HG03442 (cell line): ENCODE data around the gene LGALS9B.
"Not testable (repeated sequence)": the region's sequence is repeated elsewhere in the genome, so short reads cannot be mapped to it uniquely, and the experiment has no call there.

Source experiments
- ATAC-seq: cut with Tn5 transposase; IDR thresholded peaks from one replicate; pipeline ENCODE4 v1.9.1; 2021; ENCODE audit warnings: mild to moderate bottlenecking, moderate library complexity; ENCODE audit not compliant: unreplicated experiment

The LGALS9B gene

DNA sequence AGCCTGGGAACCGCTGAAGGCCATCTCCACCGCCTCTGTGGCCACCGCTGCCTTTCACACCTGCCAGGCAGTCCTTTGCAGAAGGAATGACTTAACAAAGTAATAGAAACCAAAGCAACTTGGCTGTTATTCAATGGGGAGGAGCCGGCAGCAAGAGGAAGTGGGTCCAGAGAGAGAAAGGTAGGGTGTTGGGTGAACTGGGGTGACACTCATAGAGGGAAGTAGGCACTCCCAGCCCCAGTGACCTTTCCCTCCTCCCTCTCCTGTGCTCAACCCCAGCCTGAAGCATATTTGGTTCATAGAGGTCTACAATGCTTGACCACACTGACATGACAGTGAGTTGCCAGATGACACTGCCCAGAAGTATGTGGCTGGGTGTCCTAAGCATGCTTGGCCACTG is at the start of gene LGALS9B:
Gene LGALS9B, minus strand, starts transcription at position 93 of the 400 bp plus-strand sequence. Its CDS starts 69 bp downstream, at position 24.
- peak; percentile 69 for ATAC-seq

DNA sequence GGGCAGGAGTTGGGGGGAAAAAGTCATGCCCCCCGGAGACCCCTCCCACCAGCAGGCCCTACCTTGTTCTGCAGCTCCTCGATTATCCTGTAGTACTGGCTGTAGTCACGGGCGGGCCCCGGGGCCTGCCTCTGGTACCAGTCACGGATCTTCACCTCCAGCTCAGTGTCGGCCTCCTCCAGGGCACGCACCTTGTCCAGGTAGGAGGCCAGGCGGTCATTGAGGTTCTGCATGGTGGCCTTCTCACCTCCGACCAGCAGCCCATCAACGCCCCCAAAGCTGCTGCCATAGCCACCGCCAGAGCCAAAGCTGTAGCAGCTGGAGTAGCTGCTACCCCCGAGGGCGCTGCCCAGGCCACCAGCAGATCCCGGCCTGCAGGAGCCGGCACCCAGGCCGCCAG is 49.6 kb upstream of the LGALS9B start:
- not testable (repeated sequence) for ATAC-seq

GRCh38 chr17:20515099-20515498 is 47.8 kb upstream of the LGALS9B start:
- ATAC-seq: not testable (repeated sequence)

DNA sequence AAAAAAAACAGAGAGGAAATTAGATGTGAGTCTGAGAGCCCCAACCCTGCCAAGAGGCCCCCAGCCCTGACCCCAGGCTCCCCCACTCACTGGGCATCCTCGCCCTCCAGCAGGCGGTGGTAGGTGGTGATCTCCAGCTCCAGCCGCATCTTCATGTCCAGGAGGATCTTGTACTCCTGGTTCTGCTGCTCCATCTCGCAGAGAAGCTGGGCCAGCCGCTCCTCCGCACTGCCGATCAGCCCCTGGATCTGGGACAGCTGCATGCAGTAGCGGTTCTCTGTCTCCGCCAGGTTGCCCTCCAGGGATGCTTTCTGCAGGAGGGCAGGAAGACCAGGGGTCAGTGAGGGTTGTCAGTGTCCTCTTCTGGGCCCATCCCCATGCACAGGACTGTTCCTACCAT is 46.2 kb upstream of the LGALS9B start:
- ATAC-seq: not testable (repeated sequence)

GRCh38 chr17:20512378-20512777 is 45.0 kb upstream of the LGALS9B start:
- not testable (repeated sequence) for ATAC-seq

GRCh38 chr17:20511778-20512177 is 44.4 kb upstream of the LGALS9B start:
- ATAC-seq: not testable (repeated sequence)

DNA sequence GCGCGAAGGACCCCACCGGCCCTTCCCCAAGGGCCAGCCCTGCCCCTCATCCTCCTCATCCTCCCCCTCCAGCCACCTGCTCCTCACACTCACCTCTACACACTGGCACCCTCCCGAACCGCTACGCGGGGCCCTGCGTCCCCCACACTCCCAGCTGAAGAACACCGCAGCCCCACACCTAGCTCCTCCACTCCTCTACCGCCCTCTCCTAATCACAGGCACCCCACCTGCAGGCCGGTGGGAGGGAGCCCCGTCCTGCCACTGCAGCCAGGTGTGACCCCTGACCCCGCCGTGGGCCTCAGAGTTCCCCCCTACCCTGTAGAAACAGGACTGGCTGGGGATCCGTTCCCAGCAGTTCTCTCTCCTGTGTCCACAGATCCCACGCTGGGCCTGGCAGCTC is 38.0 kb upstream of the LGALS9B start:
- ATAC-seq: not testable (repeated sequence)

DNA sequence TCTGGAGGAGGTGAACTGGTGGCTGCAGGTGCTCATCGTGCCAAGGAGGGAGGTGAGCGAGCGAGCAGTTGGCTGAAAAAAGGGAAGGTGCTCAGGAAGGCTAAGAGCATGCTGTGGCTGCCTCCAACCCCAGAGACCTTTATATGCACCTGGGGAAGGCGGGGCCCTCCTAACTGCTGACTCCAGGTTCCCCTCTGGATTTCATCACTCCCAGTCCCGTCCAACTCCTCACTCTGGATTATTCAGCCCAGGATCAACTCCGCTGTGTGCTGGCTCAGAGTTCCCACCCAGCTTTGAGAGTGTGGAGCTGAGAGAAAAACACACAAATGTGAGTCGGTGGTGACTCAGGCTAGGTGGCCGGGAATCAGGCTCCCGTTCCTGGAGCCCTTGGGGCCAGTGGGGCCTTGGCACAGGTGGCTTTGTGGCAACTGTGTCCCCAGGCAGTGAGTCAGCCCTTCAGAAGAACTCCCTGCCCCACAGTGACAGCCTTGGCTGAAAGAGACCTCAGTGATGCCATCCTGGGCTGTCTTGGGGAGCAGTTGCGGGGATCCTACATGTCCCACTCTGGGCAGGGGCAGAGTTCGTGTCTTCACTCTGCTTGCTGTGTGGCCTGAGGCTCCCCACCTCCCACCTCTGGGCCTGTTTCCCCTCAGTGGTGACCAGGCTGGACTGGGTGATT is 37.2 kb upstream of the LGALS9B start:
- not testable (repeated sequence) for ATAC-seq

- ATAC-seq: not testable (repeated sequence)
Measured at GRCh38 chr17:20501896-20502295, 34.6 kb upstream of the LGALS9B start.

DNA sequence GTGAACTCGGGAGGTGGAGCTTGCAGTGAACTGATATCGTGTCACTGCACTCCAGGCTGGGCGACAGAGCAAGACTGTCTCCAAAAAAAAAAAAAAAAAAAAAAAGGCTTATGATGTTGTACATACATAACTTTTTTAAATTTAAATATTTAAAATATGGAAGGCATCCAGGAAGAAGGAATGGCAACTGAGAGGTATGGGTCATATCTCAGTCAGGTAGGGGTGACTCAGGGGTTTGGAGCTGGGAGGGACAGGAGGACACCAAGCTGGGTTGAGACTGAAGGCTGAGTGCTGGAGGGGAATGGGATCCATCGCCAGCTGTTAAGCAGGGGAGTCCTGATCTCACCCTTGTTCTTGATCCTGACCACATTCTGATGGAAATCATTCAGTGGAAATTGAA is 33.0 kb upstream of the LGALS9B start:
- ATAC-seq: not testable (repeated sequence)

DNA sequence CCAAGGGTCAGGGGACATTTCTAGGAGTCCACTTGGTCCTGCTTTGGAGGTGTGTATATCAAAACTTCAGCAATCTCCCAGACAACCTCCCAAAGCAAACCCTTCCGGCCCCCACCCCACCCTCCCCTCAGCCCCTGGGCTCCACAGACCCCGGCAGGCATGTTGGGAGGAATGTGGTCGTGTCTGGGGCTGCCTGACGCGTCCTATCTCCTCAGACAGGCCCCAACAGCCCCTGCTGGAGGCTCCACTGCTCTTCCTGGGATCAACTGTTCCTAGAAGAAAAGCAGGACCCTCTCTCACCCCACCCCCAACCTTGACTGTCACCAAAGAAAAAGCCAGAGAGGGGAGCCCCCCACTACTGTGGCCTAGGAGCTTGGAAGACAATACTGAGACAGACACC is 28.1 kb upstream of the LGALS9B start:
- not testable (repeated sequence) for ATAC-seq

GRCh38 chr17:20494735-20495134 is 27.4 kb upstream of the LGALS9B start:
- not testable (repeated sequence) for ATAC-seq

GRCh38 chr17:20494147-20494546 is 26.8 kb upstream of the LGALS9B start:
- not testable (repeated sequence) for ATAC-seq

DNA sequence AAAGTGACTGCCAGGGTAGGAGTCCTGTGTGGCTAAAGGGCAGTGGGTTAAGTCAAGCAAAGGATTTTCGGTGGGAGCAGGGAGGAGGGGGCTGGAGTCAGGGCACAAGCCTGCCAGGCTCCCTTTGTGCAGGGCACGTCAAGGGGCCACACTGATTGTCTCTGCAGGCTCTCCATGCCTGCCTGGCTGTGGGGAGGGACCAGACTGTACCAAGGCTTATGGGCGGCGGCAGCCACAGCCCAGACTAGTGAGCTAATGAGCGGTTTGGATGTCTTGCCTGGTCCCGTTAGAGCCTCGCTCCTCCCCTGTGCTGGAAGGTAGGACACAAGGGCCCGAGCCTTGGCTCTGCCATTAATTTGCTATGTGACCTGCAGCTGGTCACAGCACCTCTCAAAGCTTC is 25.6 kb upstream of the LGALS9B start:
- not testable (repeated sequence) for ATAC-seq

DNA sequence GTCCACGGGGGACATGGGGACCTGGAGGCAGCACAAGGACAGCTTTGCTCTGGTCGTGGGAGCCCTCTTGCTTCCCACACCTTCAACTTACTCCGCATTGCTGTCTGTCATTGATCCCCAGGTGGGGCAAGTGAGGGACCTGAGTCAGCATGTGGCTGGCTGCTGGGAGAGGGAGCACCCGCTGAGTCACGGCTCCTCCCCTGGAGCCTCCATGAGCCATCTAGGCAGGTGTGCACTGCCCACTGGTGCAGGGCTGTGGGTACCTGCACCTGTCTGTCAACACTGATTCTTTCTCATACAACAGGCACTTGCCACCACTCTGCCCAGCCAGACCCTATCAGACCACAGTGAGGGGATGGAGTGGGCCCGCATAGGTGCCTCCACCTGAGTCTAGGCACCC is 24.8 kb upstream of the LGALS9B start:
- ATAC-seq: not testable (repeated sequence)

DNA sequence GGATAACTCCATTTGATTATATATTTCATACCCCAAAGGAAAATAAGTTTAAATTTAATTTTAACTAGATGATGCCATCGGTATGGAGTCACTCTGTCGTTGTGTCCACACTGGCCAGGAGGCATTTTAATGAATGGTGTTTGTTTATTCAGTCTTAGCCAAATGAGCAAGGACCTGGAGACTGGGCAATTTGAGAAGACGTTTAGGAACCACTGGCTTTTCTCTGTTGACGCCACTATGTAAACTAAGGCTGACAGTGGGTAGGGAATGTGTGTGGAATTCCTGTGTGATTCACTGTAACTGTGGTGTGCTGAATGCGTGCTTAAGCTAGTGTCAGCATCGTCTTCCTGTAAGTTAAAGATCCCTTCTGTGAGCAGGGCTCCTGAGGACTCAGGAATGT is 17.6 kb upstream of the LGALS9B start:
- ATAC-seq: not testable (repeated sequence)

DNA sequence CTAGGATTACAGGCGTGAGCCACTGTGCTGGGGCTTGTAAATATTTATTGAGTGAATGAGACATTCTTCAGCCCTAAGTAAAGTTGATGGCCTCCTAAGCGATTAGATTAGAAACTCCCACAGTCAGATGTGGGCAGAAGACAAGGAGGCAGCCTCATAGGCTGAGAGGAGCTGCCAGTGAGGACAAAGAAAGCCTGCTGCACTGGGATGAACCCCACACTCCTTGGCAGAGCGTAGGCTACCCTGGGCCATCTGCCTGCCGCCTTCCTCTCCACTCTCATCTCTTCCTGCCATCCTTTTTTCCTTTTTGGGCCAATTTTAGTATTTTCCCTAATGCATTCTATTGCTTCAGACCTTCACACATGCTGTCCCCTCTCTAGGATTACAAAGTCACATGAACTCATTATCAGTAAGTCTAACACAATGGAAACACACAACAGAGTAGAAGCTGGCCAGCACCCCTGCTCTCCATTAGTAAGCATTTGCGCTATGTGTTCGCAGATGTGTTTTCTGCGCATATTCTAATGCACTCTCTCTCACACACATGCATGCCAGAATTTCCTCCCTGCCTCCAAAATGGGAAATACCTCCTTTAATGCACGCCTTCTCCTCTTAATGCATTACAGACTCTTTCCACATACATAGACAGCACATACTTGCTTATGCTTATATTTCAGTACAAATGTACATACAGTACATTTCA is 12.7 kb upstream of the LGALS9B start:
- ATAC-seq: not testable (repeated sequence)

- ATAC-seq: not testable (repeated sequence)
Measured at GRCh38 chr17:20477398-20478071, 10.2 kb upstream of the LGALS9B start.

DNA sequence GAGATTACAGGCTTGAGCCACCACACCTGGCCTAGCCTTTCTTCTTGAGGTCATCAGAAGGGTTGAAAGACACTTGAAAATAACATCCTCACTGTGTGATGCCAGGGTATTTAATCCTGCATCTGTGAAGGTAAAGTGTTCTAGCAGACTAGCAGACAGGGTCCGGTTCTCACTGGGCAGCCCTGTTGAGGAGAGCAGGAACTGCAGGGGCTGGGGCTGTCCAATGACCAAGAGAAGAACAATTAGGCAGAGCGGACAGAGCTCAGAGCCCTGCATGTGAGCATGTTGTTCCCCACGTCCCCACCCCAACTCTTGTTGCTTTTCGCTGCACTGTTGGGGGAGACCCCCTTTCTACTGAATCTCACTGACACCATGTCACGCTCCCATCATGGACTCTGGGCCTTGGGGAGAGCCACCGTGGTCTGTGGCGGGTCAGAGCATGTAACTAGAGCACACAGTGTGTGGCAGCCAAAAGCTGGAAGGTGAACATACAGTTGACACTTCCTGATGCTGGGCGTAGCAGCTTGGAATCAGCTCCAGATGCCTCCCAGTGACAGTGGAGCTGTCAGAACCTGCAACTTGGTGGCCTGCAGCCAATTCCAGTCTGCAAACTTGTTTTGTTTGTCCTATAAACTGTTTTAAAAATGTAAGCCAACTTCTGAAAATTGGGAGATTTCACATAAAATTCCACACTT is 7.9 kb upstream of the LGALS9B start:
- not testable (repeated sequence) for ATAC-seq

GRCh38 chr17:20474081-20474480 is 6.7 kb upstream of the LGALS9B start:
- not testable (repeated sequence) for ATAC-seq

GRCh38 chr17:20469946-20470345 is 2.6 kb upstream of the LGALS9B start:
- not testable (repeated sequence) for ATAC-seq
